Mammary epithelial cell (primary cell): ENCODE results near the gene RAPGEF1.

Experiments
- CTCF ChIP-seq, 2 donors: IDR thresholded peaks in 1 of 2; conservative IDR thresholded peaks in 1 of 2; 2 replicates each; pipeline ENCODE4 v1.5.1; 2011 to 2012; ENCODE audit warnings: inconsistent platforms in 2 of 2, low read length in 2 of 2, mild to moderate bottlenecking in 2 of 2, control low read depth in 1 of 2, low read depth in 1 of 2; ENCODE audit not compliant: insufficient read depth in 1 of 2; ENCODE audit errors: extremely low read depth in 1 of 2
- EZH2 ChIP-seq: IDR thresholded peaks from 2 replicates; pipeline ENCODE4 v1.6.1; 2012; ENCODE audit warnings: low read length, inconsistent platforms, borderline replicate concordance

GRCh38 chr9:131578731-131579504 lies 161.0 kb downstream of the RAPGEF1 start:
- TF ChIP-seq CTCF (conservative IDR thresholded peaks at IDR 0.05 in 1 of 2, IDR thresholded peaks at IDR 0.05 in 1 of 2; ENCODE audit: extremely low read depth in 1 of 2, insufficient read depth in 1 of 2, low read depth in 1 of 2, low read length in 2 of 2) (no peak), EZH2 (no peak)
